ENCODE results near the gene PSMC1.

PSMC1 gene

DNA sequence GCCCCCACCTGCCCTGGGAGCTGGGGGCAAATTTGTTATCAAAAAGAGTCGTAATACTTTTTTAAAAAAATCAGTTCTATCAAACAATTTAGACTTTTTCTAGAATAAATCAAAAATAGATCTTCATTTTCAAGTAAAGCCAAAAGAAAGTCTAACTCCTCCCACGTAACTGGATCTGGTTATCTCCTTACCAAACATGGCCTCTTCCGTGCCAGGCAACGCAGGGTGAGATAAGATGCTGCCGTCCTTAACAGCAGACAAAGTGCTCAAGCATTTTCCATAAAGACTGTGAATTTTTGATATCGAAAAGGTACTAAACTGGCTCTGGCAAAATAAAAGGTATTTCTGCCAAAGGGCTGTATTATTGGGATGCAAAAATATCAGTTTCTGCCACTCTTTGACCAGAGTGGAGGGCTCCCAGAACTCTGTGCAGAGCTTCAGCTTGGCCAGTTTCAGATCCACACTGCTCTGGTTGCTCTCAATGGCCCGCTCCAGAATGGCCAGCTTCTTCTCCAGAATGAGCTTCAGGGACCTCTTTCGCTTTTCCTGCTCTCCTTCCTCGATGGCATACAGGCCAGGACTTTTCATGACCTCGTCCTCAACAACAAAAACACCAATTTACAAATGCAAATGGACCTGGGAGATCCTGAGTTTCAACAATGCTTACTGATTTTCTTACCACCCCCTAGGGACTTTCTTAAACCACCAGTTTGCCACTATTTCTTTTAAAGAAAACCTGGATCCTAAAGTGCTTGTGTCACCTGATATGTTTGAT is 46.4 kb downstream of the PSMC1 start:
- DNase-seq = no peak

DNA sequence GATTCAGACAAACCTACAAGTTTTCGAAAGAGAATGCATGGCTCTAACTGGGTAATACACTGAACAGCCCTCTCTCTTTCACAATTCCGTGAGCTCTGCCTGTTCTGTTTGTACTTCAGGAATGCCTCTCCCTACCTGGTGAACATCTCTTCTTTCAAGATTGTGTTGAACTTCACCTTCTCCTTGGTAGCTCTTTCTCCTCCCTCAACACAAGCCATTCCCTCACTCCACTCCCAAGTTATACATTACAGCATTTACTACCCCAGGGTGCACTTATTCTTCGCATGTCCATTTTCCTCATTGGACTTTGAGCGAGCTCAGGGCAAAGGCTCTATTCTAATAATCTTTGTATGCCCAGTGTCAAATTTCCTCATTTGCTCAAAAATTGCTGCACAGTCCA is 47.1 kb downstream of the PSMC1 start:
- DNase-seq = no peak

DNA sequence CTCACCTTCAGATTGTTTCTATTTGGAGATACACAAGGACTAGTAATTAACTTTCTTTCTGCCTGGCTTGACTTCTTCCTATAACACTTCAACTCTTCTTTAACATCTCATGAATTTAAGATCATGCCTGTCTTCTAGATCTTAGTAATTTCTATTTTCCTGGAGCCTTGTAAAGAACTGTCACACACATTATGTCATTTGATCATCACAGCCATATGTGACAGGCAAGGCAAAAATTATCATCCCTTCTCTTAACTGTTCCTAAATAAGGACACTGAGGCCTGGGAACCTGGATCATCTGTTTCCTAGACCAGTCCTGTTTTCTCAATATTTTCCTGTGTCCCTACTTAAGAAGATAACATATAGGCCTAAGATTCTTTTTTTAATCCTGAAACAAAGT is 48.1 kb downstream of the PSMC1 start:
- no peak for DNase-seq

DNA sequence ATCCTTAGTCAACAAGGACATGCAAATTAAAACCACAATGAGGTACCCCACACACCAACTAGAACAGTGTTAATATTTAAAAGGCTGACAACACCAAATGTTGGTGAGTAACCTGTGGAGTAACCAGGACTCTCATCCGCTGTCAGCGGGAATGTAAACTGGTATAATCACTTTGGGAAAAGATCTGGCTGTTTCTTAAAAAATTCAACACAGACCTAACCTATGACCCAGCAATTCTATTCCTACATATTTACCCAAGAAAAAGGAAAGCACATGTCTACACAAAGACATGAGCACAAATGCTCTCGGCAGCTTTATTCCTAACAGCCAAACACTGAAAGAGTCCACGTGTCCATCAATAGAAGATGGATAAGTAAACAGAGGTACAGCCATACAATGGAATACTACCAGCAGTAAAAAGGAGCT is 48.8 kb downstream of the PSMC1 start:
- no peak for DNase-seq

DNA sequence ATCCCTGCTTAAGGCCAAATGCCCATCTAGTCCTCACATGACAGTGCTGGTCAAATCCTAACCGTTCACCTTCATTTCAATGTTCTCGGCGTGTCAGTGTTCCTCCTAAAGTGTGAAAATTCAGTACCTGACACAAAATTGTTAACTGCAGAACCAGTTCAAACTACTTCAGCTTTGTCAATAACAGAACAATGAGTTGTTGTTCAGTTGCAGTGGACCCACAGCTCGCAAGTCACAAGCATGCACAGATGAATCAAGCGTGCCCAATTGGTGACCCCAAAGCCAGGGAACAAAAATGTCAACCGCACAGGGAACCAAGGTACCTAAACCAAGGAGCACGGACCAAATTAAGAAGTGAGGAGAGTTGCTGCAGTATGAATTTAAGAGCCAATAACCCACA is 52.2 kb downstream of the PSMC1 start:
- DNase-seq = no peak

DNA sequence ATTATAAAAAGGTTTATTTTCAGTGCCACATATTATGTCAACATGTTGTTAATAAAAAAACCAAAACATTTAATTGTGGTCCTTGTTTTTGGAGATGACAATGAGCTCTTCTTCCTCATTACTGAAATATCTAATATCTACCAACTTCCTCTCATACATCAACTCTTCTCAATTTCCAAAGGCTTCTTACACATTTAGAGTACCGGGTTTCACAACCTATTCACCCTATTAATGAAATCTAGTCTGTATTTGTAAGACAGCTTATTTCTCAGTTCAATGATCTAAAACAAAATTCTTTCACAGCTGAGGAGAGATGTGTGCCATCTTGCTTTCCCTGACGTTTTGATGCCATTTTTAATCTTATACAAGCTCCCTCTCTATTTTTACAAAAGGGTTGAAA is 60.9 kb downstream of the PSMC1 start:
- DNase-seq = no peak

DNA sequence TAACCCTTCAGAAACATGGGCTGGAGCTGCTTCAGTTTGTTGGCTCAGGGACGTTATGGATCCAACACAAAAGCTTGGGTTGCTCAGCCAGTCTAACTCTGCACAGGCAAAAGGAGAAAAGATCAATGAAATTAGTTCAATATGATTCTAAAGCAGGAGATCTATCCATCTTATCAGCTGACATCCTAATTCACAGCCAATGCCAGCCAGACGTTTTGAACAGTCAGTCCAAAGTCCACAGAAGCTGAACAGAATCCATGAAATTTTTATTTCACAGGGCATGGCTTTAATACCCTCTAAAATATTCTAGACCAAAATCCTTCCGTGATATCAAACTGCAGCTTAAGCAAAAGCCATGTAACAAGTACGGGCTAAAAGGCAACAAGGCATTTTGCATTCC is 61.7 kb downstream of the PSMC1 start:
- DNase-seq = no peak

DNA sequence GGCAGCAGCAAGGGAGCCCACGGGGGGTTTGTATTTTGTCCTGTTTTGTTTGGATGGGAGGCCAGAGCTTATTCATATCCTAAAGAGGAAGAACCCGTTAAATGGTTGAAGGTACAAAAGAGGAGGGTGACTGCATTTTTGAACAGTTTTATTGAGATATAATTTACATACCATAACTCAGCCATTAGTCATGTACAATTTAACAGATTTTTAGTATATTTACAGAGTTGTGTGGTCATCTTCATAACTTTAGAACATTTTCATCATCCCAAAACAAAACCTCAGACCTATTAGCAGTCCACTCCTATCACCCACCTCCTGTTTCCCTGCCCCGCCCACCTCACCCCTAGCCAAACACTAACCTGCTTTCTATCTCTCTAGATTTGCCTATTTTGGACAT is 62.8 kb downstream of the PSMC1 start:
- DNase-seq = no peak

DNA sequence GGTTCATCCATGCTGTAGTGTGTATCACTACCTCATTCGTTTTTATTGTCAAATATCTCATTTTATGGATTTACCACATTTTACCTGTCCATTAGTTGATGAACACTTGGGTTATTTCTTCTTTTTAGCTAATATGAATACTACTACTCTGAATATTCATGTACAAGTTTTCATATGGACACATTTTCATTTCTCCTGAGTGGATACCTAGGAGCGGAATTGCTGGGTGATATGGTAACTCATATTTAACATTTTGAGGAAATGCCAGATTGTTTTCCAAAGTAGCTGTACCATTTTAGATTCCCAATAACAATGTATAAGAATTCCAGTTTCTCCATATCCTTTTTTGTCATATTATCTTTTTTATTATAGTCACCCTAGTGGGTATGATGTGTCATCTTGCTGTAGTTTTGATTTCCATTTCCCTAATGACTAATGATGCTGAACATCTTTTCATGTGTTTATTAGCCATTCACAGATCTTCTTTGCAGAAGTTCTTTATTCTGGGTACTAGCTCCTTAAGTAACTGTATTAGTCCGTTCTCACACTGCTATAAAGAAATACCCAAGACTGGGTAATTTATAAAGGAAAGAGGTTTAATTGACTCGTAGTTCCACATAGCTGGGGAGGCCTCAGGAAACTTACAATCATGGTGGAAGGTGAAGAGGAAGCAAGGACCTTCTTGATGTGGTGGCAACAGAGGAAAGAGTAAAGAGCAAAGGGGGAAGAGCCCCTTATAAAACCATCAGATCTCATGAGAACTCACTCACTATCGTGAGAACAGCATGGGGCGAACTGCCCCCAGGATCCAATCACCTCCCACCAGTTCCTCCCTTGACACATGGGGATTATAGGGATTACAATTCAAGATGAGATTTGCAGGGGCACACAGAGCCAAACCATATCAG is 63.5 kb downstream of the PSMC1 start:
- DNase-seq = no peak

DNA sequence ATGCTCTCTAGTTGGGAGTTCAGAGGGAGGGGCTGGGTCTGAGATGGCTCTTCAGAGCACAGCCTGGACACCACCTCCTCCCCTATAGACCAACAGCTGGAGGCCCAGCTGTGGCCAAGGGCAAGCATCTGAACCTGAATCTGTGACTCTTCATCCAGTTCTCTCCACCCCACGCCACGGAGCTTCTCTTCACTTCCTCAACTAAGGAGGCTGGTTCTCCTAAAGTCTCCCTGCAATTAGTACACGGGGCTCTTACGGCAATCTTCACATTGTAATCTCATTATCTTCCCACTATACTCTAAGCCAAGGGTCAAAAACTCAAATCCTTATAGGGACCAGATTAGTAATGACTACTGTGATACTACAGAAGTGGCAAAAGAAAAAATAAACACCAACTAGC is 65.5 kb downstream of the PSMC1 start:
- no peak for DNase-seq
